22Rv1 (cell line): ENCODE measurements around the gene RAE1.
"Not testable (repeated sequence)": the region's sequence is repeated elsewhere in the genome, so short reads cannot be mapped to it uniquely, and the experiment has no call there.

ENCODE experiments used
- H3K27ac ChIP-seq: fragments of 450-650 bp; 2 replicates; pipeline ENCODE4 v1.5.1; 2017
- CTCF ChIP-seq: fragments of 450-650 bp; IDR thresholded peaks from 2 replicates; pipeline ENCODE4 v1.5.1; 2017; ENCODE audit warnings: mild to moderate bottlenecking
- ZFX ChIP-seq: fragments of 450-650 bp; IDR thresholded peaks from 2 replicates; pipeline ENCODE4 v1.6.1; 2017; ENCODE audit warnings: antibody characterized with exemption, borderline replicate concordance

RAE1 gene

GRCh38 chr20:57346477-57346876 is 4.6 kb upstream of the RAE1 start:
- H3K27ac ChIP-seq, result no peak overlapping the region
- TF ChIP-seq ZFX, result no peak
- peak; percentile 87 for TF ChIP-seq CTCF

GRCh38 chr20:57347393-57347792 is 3.7 kb upstream of the RAE1 start:
- H3K27ac ChIP-seq, result no peak overlapping the region
- TF ChIP-seq CTCF (no peak), ZFX (no peak)

GRCh38 chr20:57348200-57348921 is 2.7 kb upstream of the RAE1 start:
- H3K27ac ChIP-seq, result not testable (repeated sequence)

GRCh38 chr20:57348922-57349574 is 2.0 kb upstream of the RAE1 start:
- H3K27ac ChIP-seq, result not testable (repeated sequence)

- H3K27ac ChIP-seq, result no peak overlapping the region
- no peak for TF ChIP-seq CTCF
- no peak for TF ChIP-seq ZFX
These were observed 859 bp upstream of the RAE1 start for GRCh38 chr20:57350081-57350710.

- H3K27ac ChIP-seq, result peak overlapping the region; percentile 71
These were observed 371 bp upstream of the RAE1 start for GRCh38 chr20:57350726-57351041.

GRCh38 chr20:57352305-57352704 is 1.2 kb downstream of the RAE1 start:
- H3K27ac ChIP-seq, result no peak overlapping the region
- TF ChIP-seq ZFX (no peak), CTCF (no peak)

GRCh38 chr20:57353351-57353750 is 2.3 kb downstream of the RAE1 start:
- no peak for TF ChIP-seq CTCF
- no peak for TF ChIP-seq ZFX
- no peak overlapping the region for H3K27ac ChIP-seq

GRCh38 chr20:57361517-57361916 is 10.5 kb downstream of the RAE1 start:
- H3K27ac ChIP-seq, result no peak overlapping the region
- TF ChIP-seq ZFX (no peak), CTCF (no peak)
